Coronary artery (tissue), 2 donors: ENCODE measurements around the gene TSPAN3.

Source experiments
- DNase-seq: peaks from one replicate; pipeline ENCODE4 v3.0.0-alpha.2; 2017; ENCODE audit warnings: low spot score
- H3K27ac ChIP-seq, 2 donors: fragments of 200-600 bp; sonication (generic); one replicate each; pipeline ENCODE4 v1.5.1; 2016 to 2019
- H3K4me3 ChIP-seq: fragments of 200-600 bp; sonication (generic); 2 replicates; pipeline ENCODE4 v1.5.1; 2016; ENCODE audit warnings: mild to moderate bottlenecking, moderate library complexity
- CTCF ChIP-seq: fragments of 200-600 bp; sonication (generic); IDR thresholded peaks from one replicate; pipeline ENCODE4 v1.5.1; 2019; ENCODE audit warnings: antibody characterized with exemption

TSPAN3 gene

DNA sequence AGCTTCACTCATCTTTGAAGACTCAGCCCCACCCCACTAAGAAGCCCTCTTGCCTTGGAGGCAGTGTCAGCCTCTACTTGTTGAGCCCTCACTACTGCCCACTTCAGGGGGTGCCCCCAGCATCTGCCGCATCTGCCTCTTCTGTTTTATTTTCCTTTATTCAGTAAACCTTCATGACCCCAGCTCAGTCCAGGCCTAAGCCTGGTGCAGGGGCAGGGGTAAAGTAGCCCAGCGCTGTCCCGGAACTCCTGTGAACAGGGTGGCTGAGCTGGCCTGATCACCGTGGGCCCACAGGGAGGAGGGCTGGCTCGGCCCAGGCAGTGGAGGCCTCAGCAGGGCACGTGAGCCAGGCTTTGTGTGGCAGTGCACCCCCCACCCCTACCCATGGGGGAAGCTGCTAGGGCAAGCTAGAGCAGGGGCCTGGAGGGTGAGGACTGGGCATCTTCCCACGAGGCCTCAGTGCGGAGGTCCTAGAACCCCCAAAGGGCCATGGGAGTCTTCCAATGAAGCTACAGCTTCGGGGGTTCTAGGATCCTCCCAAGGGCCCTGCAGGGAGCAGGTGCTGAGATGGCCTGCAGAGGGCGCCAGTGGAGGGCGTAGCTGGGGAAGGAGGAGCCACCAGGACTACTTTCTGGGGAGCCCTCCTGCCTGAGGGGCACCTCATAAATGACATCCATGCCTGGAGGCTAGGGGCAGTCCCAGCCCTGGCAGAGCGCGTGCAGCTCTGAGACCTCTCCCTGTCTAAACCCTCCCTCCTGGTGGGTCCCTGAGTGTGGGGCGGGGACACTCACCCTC is 36.0 kb downstream of the TSPAN3 start:
- DNase-seq, result peak; percentile 71
- no peak for TF ChIP-seq CTCF
- H3K4me3 ChIP-seq, result no peak overlapping the region
- H3K27ac ChIP-seq, result no peak overlapping the region

DNA sequence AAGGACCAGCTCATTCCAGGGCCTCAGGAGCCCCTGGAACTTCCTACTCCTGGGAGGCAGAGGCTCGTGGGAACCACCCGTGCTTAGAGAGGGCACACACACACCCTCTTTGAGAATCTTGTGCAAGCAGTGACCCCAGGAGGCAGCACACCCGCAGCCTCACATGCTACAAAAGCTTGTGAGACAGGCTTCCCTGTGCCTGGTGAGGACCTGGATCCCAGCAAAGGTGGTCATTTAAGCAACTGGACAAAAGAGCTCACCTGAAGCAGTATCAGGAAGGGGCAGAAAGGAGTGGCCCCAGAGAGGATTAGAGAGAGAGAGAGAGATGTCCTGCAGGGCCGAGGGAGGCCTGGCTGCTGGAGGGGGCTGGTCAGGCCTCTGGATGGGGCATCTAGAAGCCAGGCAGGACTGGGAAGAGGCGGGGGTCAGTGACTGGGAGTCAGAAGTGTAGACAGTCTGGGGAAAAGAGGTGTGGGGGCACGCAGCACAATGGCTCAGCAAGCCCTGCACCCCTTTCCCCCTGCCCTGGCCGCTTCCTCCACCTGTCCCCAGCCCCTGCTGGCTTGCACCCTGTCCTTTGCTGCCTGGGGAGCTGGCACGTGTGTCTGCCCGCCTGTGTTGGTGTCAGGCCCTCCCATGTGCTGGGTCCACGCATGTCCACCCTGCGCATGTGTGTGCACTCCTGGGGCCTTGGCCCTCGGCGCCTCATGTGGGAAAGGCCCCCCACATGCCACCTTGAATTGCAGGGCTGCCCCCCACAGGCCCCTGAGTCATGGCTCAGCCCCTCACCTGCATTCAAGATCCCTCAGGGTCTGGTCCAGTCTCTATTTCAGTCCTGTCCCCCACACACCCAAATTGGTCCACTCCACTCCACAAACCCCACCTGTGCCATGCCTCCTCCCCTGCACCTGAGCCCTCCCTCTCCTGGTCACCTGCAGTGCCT is 36.9 kb downstream of the TSPAN3 start:
- no peak overlapping the region for H3K27ac ChIP-seq
- TF ChIP-seq CTCF, result no peak
- peak; percentile 70 for DNase-seq
- H3K4me3 ChIP-seq, result no peak overlapping the region

DNA sequence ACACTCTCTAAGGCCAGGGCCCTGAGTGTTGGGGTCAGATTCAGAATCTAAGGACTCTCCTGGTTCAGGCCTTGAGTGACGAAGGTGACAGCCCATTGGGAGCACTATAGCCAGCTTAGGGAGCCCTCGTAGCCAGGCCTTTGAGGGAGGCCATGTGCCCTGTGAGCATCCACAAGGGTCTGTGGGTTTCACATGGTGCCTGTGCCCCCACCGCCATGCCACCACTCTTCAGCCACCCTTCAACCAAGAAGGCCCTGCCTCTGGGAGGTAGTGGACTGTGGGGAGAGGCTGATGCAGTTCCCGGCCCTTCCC is 37.5 kb downstream of the TSPAN3 start:
- H3K27ac ChIP-seq, result no peak overlapping the region
- no peak for TF ChIP-seq CTCF
- no peak overlapping the region for H3K4me3 ChIP-seq
- peak; percentile 68 for DNase-seq

DNA sequence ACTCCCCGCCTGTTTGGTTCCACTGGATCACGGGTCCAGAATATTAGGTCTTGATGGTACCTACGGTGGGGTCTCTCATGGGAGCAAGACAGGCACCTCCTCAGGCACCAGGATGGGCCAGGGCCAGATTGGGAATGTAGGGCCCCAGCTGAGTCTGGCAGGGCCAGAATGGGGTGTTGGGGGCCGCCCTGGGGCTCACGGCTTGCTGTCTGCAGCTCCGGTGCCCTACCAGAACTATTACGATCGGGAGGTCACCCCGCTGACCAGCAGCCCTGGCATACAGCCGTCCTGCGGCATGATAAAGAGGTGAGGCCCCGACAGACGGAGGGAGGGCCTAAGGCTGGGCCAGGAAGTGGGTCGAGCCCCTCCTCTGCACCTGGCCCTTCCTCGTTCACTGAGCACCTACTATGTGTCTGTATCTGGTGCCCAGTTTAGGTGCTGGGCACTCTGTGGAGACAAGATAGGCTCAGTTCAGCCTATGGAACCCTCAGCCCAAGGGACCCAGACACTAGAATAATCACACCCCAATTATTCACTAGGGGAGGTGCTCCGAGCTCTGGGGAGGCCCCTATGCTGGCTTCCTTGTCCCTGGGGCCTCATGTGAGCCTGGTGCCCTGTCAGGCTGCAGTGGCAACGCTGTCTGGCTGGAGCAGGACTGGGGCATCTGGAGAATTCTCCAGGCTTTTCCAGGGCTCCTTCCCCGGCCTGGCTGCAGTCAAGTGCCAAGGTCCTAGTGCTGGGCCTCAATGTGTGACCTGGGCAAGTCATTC is 38.1 kb downstream of the TSPAN3 start:
- Histone ChIP-seq H3K4me3 (no peak overlapping the region), H3K27ac (no peak overlapping the region)
- peak; percentile 57 for DNase-seq
- no peak for TF ChIP-seq CTCF

- DNase-seq, result peak; percentile 64
- TF ChIP-seq CTCF, result no peak
- no peak overlapping the region for H3K4me3 ChIP-seq
- H3K27ac ChIP-seq, result no peak overlapping the region
Measured at GRCh38 chr15:77032052-77032646, 38.8 kb downstream of the TSPAN3 start.

GRCh38 chr15:77031376-77032050 is 39.4 kb downstream of the TSPAN3 start:
- no peak overlapping the region for H3K27ac ChIP-seq
- peak; percentile 68 for DNase-seq
- no peak for TF ChIP-seq CTCF
- H3K4me3 ChIP-seq, result no peak overlapping the region
